Mammary epithelial cell (primary cell): ENCODE data around the gene IL18R1.

Source experiments
- EZH2 ChIP-seq: IDR thresholded peaks from 2 replicates; pipeline ENCODE4 v1.6.1; 2012; ENCODE audit warnings: low read length, inconsistent platforms, borderline replicate concordance
- TF ChIP-seq, protein P1 (sequence below), 2 donors: IDR thresholded peaks in 1 of 2; conservative IDR thresholded peaks in 1 of 2; 2 replicates each; pipeline ENCODE4 v1.5.1; 2011 to 2012; ENCODE audit warnings: inconsistent platforms in 2 of 2, low read length in 2 of 2, mild to moderate bottlenecking in 2 of 2, control low read depth in 1 of 2, low read depth in 1 of 2; ENCODE audit not compliant: insufficient read depth in 1 of 2; ENCODE audit errors: extremely low read depth in 1 of 2

DNA sequence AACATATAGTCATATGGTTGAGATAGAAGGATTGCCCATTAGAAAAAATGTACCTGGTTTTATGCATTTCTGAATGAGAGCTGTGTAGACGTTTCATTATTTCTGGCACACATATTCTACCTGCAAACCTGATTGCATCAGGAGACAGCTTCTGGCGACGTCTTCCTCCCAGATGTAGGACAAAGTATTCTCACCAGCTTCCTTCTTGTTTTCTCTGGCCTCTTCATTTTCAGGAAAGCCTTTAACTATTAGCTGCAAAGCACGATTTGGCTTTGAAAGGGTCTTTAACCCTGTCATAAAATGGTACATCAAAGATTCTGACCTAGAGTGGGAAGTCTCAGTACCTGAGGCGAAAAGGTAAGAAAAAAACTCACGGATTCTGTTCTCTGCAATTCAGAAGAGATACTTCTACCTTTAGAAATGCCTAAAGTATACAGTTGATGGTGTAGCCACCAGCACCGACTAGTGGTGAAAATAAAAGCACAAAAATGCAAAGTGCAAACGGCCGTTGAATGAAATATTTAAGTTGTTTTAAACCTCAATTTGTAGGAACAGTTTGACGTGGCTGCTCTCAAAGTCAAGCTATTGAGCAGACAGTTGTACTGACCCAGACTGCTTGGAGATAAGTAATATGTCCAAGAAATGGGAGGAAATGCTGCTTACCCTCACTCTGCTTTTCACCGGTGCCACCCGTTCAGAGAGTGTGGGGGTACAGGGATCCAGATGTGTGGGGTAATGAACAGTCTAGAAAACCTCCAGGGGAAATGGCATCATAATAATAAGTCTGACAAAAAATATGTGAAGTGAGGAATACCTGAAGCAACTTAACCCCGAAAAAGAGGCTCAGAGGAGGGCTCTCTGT, 87.6 kb downstream of the IL18R1 start:
- TF ChIP-seq, protein P1, sequence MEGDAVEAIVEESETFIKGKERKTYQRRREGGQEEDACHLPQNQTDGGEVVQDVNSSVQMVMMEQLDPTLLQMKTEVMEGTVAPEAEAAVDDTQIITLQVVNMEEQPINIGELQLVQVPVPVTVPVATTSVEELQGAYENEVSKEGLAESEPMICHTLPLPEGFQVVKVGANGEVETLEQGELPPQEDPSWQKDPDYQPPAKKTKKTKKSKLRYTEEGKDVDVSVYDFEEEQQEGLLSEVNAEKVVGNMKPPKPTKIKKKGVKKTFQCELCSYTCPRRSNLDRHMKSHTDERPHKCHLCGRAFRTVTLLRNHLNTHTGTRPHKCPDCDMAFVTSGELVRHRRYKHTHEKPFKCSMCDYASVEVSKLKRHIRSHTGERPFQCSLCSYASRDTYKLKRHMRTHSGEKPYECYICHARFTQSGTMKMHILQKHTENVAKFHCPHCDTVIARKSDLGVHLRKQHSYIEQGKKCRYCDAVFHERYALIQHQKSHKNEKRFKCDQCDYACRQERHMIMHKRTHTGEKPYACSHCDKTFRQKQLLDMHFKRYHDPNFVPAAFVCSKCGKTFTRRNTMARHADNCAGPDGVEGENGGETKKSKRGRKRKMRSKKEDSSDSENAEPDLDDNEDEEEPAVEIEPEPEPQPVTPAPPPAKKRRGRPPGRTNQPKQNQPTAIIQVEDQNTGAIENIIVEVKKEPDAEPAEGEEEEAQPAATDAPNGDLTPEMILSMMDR (conservative IDR thresholded peaks at IDR 0.05 in 1 of 2, IDR thresholded peaks at IDR 0.05 in 1 of 2; ENCODE audit: extremely low read depth in 1 of 2, insufficient read depth in 1 of 2, low read depth in 1 of 2, low read length in 2 of 2), result peak; percentile 72 to 78
- no peak for TF ChIP-seq EZH2
